ENCODE data around the gene CLN3.
"Not testable (repeated sequence)": the region's sequence is repeated elsewhere in the genome, so short reads cannot be mapped to it uniquely, and the experiment has no call there.

Gene CLN3

DNA sequence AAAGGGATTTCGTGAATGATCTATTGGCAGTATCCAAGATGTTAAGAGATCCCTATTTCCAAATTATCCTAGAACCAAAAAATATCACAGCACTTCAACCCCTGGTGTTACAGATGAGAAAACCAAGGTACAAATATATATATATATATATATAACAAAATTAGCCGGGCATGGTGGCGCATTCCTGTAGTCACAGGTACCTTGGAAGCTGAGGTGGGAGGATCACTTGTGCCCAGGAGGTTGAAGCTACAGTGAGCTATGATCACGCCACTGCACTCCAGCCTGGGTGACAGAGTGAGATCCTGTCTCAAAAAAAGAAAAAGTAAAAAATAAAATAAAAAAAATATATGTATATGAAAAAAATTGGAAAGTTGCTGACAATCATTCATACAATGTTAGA lies 637 bp upstream of the CLN3 start:
- Mint-ChIP-seq H3K4me1 (peaks cover 53 to 62% of the 10 kb centered on the region in 2 donors), H3K27ac (peak overlapping the region; percentile 99), H3K36me3 (peaks cover 23 to 28% of the 10 kb centered on the region in 2 donors), H3K27me3 (no peaks in the 10 kb centered on the region), H3K4me3 (peak overlapping the region; percentile 91 to 99), H3K9me3 (no peaks in the 10 kb centered on the region)
- ATAC-seq (replicated peaks) (no peak), DNase-seq (no peak)

DNA sequence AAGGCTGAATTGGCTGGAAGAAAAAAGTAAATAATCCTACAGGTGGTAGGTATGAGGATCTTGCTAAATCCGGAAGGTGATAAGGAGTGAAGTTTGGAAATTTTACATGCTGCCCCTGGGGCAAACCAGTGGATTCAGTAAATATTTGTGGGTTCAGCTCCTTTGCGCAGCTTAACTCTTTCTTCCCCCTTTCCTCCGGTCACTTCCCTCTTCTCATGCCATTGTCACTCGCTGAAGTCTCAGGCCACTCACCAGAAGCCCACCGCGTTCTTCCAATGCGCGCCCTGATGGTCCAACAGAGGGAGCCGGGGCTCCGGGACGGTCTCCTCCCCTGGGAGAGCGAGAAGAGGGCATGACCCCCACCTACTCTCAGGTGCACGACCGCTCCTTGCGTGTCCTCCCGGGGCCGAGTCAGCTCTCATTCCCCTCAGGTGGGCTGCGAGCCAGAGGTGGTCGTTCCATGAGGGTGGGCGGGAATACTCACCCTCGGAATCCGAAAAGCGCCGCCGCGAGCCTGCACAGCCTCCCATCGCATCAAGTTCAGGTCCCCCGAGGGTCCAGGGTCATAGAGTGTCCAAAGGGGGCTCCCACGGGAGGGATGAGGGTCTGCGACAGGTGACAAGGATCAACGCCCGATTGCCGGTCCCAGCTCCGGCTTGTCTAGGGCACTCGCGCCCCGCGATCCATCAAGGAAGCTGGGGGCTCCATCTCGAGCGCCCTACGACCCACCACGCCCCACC lies 474 bp downstream of the CLN3 start:
- Mint-ChIP-seq H3K27me3 (no peaks in the 10 kb centered on the region), H3K27ac (peak overlapping the region; percentile 99), H3K9me3 (no peaks in the 10 kb centered on the region), H3K36me3 (peaks cover 18 to 28% of the 10 kb centered on the region in 2 donors), H3K4me3 (peak overlapping the region; percentile 91 to 99), H3K4me1 (peaks cover 48 to 51% of the 10 kb centered on the region in 2 donors)
- ATAC-seq (replicated peaks) = no peak
- no peak for DNase-seq

DNA sequence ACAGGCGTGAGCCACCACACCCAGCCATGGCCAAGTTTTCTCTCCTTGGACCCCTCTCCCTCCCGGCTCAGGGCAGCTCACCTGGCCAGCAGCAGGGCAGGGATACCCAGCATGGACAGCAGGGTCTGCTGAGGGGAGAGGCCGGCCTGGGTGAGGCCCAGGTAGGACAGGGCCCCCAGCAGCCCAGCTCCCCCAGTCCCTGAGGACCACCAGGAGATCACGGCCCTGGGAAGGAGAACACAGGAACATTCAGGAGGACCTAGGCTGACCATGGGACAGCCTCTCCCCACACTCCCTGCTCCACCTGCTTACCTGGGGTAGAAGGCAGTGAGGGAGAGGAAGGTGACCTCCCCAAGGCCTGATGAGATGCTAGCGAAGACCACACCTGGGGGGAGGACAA lies 5.6 kb downstream of the CLN3 start:
- Mint-ChIP-seq H3K27me3 (no peaks in the 10 kb centered on the region), H3K36me3 (peaks cover 49 to 54% of the 10 kb centered on the region in 2 donors)
- no peak for DNase-seq

DNA sequence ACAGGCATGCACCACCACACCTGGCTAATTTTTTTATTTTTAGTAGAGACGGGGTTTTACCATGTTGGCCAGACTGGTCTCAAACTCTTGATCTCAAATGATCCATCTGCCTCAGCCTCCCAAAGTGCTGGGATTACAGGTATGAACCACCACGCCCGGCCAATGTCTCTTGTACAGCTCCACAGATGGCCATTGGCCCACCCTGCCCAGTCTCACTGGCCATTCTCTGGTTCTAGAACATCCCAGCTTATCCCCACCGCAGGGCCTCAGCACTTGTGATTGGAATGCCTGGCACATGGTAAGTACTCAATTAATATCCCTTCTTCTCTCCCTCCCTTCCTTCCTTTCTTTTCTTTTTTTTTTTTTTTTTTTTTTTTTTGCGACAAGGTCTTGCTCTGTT lies 8.5 kb downstream of the CLN3 start:
- H3K4me3 Mint-ChIP-seq; H3K9me3 Mint-ChIP-seq; H3K27ac Mint-ChIP-seq; H3K4me1 Mint-ChIP-seq; ATAC-seq (replicated peaks); H3K27me3 Mint-ChIP-seq; DNase-seq: not testable (repeated sequence)
- H3K36me3 Mint-ChIP-seq = peaks cover 40 to 50% of the 10 kb centered on the region in 2 donors

More for the DNA sequence above, 5.6 kb downstream of the CLN3 start:
- no peak overlapping the region for H3K4me3 Mint-ChIP-seq
- H3K9me3 Mint-ChIP-seq = no peaks in the 10 kb centered on the region
- H3K4me1 Mint-ChIP-seq = peaks cover 13 to 15% of the 10 kb centered on the region in 2 donors
- no peak overlapping the region for H3K27ac Mint-ChIP-seq
- no peak for ATAC-seq (replicated peaks)

DNA sequence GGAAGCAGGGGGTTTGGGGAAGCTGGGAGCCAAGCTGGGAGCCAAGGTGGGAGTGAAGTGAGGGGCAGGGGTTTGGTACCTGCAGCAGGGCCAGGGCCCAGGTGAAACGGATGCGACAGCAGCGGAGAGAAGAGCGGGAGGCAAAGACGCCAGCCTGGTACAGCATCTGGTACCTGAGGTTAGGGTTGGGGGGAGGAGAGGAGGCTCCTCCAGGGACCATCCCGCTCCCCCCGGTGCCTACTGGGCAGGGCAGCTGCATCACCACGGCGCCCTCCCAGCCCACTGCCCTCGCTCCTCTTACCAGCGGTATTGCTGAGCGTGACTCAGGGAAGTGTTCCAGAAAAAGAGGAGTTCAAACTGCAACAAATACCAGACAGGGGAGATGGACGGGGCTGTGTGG lies 9.8 kb downstream of the CLN3 start:
- H3K27me3 Mint-ChIP-seq = no peaks in the 10 kb centered on the region
- DNase-seq = no peak
- peaks cover 43 to 49% of the 10 kb centered on the region in 2 donors for H3K36me3 Mint-ChIP-seq
- H3K4me3 Mint-ChIP-seq = no peak overlapping the region
- no peak overlapping the region for H3K27ac Mint-ChIP-seq
- no peaks in the 10 kb centered on the region for H3K4me1 Mint-ChIP-seq
- no peak for ATAC-seq (replicated peaks)
- no peaks in the 10 kb centered on the region for H3K9me3 Mint-ChIP-seq

DNA sequence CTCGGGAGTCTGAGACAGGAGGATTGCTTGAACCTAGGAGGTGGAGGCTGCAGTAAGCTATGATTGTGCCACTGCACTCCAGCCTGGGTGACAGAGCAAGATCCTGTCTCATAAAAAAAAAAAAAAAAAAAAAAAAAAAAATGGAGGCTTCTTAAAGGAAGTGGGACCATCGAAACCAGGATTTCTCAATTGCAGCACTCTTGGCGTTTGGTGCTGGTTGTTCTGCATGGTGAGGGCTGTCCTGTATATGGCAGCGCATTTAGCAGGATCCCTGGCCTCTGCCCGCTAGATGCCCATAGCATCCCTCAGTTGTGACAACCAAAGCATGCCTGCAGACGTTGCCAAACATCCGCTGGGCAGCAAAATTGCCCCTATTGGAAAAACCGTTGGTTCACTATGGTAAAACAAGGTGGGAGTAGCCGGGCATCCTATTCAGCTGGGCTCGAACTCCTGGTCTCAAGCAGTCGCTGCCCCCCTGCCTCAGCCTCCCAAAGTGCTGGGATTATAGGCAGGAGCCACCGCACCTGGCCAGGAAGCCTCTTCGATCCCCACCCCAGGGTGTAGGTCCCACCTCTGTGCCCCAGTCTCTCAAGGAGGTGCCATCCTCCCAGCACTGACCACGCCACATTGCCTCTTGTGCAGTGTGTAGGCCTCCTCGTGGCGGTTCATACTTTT lies 13.2 kb downstream of the CLN3 start:
- Mint-ChIP-seq H3K27me3 (no peaks in the 10 kb centered on the region), H3K27ac (no peak overlapping the region), H3K36me3 (peaks cover 39 to 54% of the 10 kb centered on the region in 2 donors), H3K4me1 (peaks cover 3 to 4% of the 10 kb centered on the region in 2 donors), H3K4me3 (no peak overlapping the region), H3K9me3 (no peaks in the 10 kb centered on the region)
- DNase-seq (no peak), ATAC-seq (replicated peaks) (no peak)

DNA sequence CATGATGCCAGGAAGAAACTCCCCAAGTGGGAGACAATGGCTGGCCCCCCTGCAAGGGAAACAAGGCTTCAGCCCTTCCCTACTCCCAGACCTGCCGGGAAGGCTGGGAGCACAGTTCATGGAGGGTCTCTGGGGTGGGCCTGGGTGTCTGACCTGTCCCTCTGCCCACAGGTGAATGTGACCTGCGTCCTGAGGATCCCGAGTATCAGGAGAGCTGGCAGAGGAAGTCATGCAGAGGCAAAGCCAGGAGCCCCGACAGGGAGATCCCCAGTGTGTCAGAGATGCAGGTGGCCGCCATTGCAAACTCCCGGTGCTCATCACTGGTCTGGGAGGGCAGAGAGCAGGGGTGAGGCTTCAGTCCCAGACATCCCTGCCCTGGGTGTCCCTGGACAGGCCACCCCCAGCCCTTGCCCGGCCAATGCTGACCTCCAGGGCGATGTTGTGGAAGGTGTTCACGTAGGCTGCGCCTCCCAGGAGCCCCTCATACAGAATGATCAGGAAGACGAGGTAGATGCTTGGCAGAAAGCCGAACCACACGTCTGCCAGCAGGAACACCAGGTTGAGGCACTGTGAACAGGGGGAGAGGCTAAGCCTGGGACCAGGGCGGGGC lies 14.5 kb downstream of the CLN3 start:
- Mint-ChIP-seq H3K4me1 (peaks cover 6 to 9% of the 10 kb centered on the region in 2 donors), H3K27ac (peak overlapping the region; percentile 42), H3K36me3 (peaks cover 32 to 50% of the 10 kb centered on the region in 2 donors), H3K9me3 (no peaks in the 10 kb centered on the region), H3K27me3 (no peaks in the 10 kb centered on the region), H3K4me3 (no peak overlapping the region)
- DNase-seq (no peak), ATAC-seq (replicated peaks) (no peak)

DNA sequence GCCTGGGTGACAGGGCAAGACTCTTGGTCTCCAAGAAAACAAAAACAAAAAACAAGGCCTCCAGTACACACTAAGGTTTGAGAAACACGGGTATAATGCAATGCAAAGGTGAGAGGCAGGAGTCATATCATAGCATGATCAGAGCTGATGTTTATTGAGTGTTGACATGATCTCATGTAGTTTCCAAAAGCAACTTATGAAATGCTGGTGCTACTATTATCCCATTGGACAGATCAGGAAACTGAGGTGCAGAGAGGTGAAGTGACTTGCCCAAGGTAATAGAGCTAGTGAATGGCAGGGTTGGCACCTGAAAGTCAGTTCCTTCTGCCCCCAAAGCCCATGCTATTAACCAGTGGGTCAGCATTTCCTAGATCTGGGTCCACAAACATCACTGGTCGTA lies 16.7 kb downstream of the CLN3 start:
- Mint-ChIP-seq H3K4me1 (peaks cover 6 to 9% of the 10 kb centered on the region in 2 donors), H3K4me3 (no peak overlapping the region), H3K36me3 (peaks cover 20 to 37% of the 10 kb centered on the region in 2 donors), H3K27ac (no peak overlapping the region), H3K9me3 (no peaks in the 10 kb centered on the region), H3K27me3 (no peaks in the 10 kb centered on the region)
- ATAC-seq (replicated peaks) (no peak), DNase-seq (no peak)

DNA sequence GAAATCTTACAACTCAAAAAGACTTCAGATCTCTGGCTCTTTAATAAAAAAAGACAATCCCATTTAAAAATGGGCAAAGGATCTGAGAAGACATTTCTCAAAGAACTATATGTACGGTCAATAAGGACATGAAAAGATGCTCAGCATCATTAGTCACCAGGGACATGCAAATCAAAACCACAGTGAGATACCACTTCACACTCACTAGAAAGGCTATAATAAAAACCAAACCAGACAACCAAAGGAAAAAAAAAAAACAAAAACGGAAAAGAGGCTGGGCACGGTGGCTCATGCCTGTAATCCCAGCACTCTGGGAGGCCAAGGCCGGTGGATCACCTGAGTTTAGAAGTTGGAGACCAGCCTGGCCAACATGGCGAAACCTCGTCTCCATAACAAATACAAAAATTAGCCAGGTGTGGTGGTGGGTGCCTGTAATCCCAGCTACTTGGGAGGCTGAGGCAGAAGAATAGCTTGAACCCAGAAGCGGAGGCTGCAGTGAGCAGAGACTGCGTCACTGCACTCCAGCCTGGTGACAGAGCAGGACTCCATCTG lies 18.1 kb downstream of the CLN3 start:
- Mint-ChIP-seq H3K4me3 (no peak overlapping the region), H3K36me3 (peaks cover 19 to 34% of the 10 kb centered on the region in 2 donors), H3K4me1 (peaks cover 6 to 9% of the 10 kb centered on the region in 2 donors), H3K9me3 (no peaks in the 10 kb centered on the region), H3K27me3 (no peaks in the 10 kb centered on the region), H3K27ac (peak overlapping the region; percentile 59)
- ATAC-seq (replicated peaks) (peak; percentile 44 to 66), DNase-seq (no peak)

DNA sequence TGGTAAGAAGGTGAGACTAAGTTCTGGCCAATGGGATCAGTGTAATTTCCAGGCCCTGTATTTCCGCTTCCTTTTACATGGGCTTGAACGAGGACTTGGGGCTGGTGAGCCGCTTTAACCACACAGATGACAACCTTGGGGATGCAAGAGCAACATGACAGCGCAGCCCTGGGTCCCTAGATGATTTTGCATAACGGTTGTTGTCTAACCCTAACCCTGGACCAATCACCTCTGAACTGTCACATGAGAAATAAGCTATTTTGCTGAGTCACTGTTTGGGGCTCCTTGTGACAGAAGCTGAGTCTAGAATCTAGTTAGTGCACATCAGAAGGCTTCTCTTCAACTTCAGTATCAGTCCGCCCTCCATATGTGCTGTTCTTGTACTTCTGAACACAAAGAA lies 44.8 kb downstream of the CLN3 start:
- H3K27ac Mint-ChIP-seq; ATAC-seq (replicated peaks); H3K36me3 Mint-ChIP-seq; H3K4me3 Mint-ChIP-seq; H3K27me3 Mint-ChIP-seq; H3K9me3 Mint-ChIP-seq; H3K4me1 Mint-ChIP-seq; DNase-seq: not testable (repeated sequence)

DNA sequence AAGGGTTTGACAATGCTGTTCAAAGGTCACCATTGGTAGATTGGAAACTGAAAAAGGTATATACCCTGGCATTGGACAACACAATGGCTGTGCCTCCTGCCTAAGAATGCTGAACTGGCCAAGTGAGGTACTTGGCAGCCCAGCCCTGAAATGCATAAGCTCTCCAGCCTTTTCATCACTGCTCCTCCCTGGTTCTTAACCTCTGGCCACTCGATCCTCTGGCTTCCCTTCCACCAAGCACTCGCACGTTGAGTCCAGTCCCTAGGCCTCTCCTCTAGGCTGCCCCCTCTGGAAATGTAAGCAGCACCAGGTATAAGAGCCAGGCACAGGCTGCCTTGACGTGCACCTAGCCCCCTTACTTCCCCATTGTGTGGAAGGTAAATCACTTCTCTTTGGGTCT lies 45.5 kb downstream of the CLN3 start:
- H3K27me3 Mint-ChIP-seq; H3K4me3 Mint-ChIP-seq; H3K27ac Mint-ChIP-seq; H3K36me3 Mint-ChIP-seq; DNase-seq; H3K9me3 Mint-ChIP-seq; H3K4me1 Mint-ChIP-seq; ATAC-seq (replicated peaks): not testable (repeated sequence)

DNA sequence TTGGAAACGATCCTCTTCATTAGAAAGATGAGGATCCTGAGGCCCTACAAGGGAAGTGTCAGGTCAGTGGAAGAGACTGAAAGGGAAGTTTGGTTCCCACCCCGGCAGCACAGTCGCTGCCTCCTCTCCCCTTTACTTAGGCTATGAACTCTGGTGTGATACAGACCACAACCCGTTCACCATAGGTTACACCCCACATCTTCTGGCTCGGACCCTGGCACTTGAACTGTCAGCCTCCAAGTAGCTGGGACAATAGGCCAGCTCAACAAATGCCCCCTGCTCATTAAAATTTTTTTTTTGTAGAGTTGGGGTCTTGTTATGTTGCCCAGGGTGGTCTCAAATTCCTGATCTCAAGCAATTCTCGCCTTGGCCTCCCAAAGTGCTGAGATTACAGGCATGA lies 47.9 kb downstream of the CLN3 start:
- not testable (repeated sequence) for H3K36me3 Mint-ChIP-seq; DNase-seq; H3K27me3 Mint-ChIP-seq; H3K4me3 Mint-ChIP-seq; H3K4me1 Mint-ChIP-seq; H3K27ac Mint-ChIP-seq; ATAC-seq (replicated peaks); H3K9me3 Mint-ChIP-seq

DNA sequence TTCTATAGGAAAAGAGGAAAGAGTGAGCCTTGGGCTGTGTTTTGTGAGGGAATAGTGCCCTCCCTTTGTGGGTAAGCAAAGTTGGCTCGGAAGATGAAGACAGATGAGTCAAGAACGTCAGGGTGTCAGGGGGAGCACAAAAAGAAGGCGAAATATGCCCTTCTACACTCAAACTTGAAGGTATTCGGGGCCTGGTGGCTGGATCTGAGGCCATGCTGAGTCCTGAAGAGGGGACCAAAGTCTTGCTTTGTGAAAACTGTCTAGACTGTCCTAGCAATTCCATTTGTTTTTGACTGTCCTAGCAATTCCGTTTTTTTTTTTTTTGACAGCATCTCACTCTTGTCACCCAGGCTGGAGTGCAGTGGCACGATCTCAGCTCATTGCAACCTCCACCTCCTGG lies 53.0 kb downstream of the CLN3 start:
- not testable (repeated sequence) for ATAC-seq (replicated peaks); H3K27me3 Mint-ChIP-seq; H3K9me3 Mint-ChIP-seq; H3K4me1 Mint-ChIP-seq; DNase-seq; H3K36me3 Mint-ChIP-seq; H3K27ac Mint-ChIP-seq; H3K4me3 Mint-ChIP-seq

DNA sequence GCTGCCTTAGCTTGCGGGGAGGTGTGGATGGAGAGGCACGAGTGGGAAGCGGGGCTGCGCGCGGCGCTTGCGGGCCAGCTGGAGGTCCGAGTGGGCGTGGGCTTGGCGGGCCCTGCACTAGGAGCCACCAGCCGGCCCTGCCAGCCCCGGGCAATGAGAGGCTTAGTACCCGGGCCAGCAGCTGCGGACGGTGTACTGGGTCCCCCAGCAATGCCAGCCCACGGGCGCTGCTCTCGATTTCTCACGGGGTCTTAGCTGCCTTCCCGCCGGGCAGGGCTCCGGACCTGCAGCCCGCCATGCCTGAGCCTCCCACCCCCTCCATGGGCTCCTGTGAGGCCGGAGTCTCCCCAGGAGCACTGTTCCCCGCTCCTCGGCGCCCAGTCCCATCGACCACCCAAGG lies 56.5 kb downstream of the CLN3 start:
- H3K27me3 Mint-ChIP-seq; H3K27ac Mint-ChIP-seq; H3K36me3 Mint-ChIP-seq; DNase-seq; H3K4me1 Mint-ChIP-seq; H3K9me3 Mint-ChIP-seq; H3K4me3 Mint-ChIP-seq; ATAC-seq (replicated peaks): not testable (repeated sequence)
